Mesenchymal stem cell (in vitro differentiated cells and primary cell): ENCODE results near the gene PTPRN2.

ENCODE experiments used
- DNase-seq: peaks from one replicate; pipeline ENCODE4 v3.0.0-alpha.2; 2013
- H2AFZ ChIP-seq: one replicate; pipeline ENCODE4 v1.6.1; 2013; ENCODE audit warnings: low read depth, mild to moderate bottlenecking, control low read depth, inconsistent platforms, low read length, moderate library complexity
- H2AK5ac ChIP-seq: 2 replicates; pipeline ENCODE4 v1.6.1; 2013; ENCODE audit warnings: low read length, moderate library complexity, mild to moderate bottlenecking, inconsistent platforms; ENCODE audit not compliant: severe bottlenecking
- H2BK120ac ChIP-seq: one replicate; pipeline ENCODE4 v1.6.1; 2013; ENCODE audit warnings: low read depth, mild to moderate bottlenecking, inconsistent platforms, low read length, moderate library complexity
- H2BK12ac ChIP-seq, 2 experiments: one replicate each; pipeline ENCODE4 v1.6.1; 2013; ENCODE audit warnings: inconsistent platforms in 2 of 2, low read length in 2 of 2, mild to moderate bottlenecking in 2 of 2, moderate library complexity in 2 of 2, control low read depth in 1 of 2
- H2BK15ac ChIP-seq: one replicate; pipeline ENCODE4 v1.6.1; 2013; ENCODE audit warnings: mild to moderate bottlenecking, low read depth, inconsistent platforms; ENCODE audit not compliant: poor library complexity, severe bottlenecking
- H2BK5ac ChIP-seq: 2 replicates; pipeline ENCODE4 v1.6.1; 2013; ENCODE audit warnings: low read depth, mild to moderate bottlenecking, low read length, control low read depth, inconsistent platforms; ENCODE audit not compliant: poor library complexity, severe bottlenecking
- H3K14ac ChIP-seq, 2 experiments: one replicate each; pipeline ENCODE4 v1.6.1; 2013; ENCODE audit warnings: inconsistent platforms in 2 of 2, low read length in 2 of 2, control low read depth in 1 of 2, mild to moderate bottlenecking in 1 of 2, moderate library complexity in 1 of 2
- H3K18ac ChIP-seq, 2 experiments: one replicate each; pipeline ENCODE4 v1.6.1; 2013; ENCODE audit warnings: inconsistent platforms in 2 of 2, low read length in 2 of 2, control low read depth in 1 of 2, low read depth in 1 of 2, mild to moderate bottlenecking in 1 of 2
- H3K23ac ChIP-seq, 2 experiments: one replicate each; pipeline ENCODE4 v1.6.1; 2013; ENCODE audit warnings: inconsistent platforms in 2 of 2, low read length in 2 of 2, mild to moderate bottlenecking in 2 of 2, moderate library complexity in 2 of 2, control low read depth in 1 of 2
- H3K27ac ChIP-seq: 2 replicates; pipeline ENCODE4 v1.5.1; 2013; ENCODE audit warnings: mild to moderate bottlenecking, moderate library complexity, low read length, control low read depth, inconsistent platforms; ENCODE audit not compliant: poor library complexity, severe bottlenecking
- H3K27me3 ChIP-seq, 2 experiments: 2 replicates each; pipeline versions ENCODE4 v1.6.1 to v1.7.0; 2013; ENCODE audit warnings: low read length in 2 of 2, mild to moderate bottlenecking in 2 of 2, moderate library complexity in 2 of 2, control low read depth in 1 of 2, inconsistent platforms in 1 of 2; ENCODE audit not compliant: control insufficient read depth in 1 of 2, insufficient read depth in 1 of 2
- H3K36me3 ChIP-seq, 2 experiments: 2 replicates each; pipeline versions ENCODE4 v1.6.1 to v1.7.0; 2013; ENCODE audit warnings: low read length in 2 of 2, control low read depth in 1 of 2, inconsistent platforms in 1 of 2, low read depth in 1 of 2, mild to moderate bottlenecking in 1 of 2; ENCODE audit not compliant: insufficient read depth in 2 of 2, control insufficient read depth in 1 of 2
- H3K4ac ChIP-seq, 2 experiments: one replicate each; pipeline ENCODE4 v1.6.1; 2013; ENCODE audit warnings: inconsistent platforms in 2 of 2, low read length in 2 of 2, mild to moderate bottlenecking in 2 of 2, moderate library complexity in 2 of 2, control low read depth in 1 of 2, low read depth in 1 of 2
- H3K4me1 ChIP-seq: 2 replicates; pipeline ENCODE4 v1.6.1; 2013; ENCODE audit warnings: low read depth, low read length, control low read depth; ENCODE audit not compliant: control insufficient read depth, insufficient read depth
- H3K4me2 ChIP-seq: 2 replicates; pipeline ENCODE4 v1.6.1; 2013; ENCODE audit warnings: low read length, mild to moderate bottlenecking, inconsistent platforms; ENCODE audit not compliant: poor library complexity, severe bottlenecking
- H3K4me3 ChIP-seq, 2 experiments: 2 replicates each; pipeline versions ENCODE4 v1.5.1 to v1.7.0; 2013; ENCODE audit warnings: low read length in 2 of 2, mild to moderate bottlenecking in 2 of 2, control low read depth in 1 of 2, low read depth in 1 of 2; ENCODE audit not compliant: insufficient read depth in 1 of 2
- H3K79me1 ChIP-seq: replicated peaks from 2 replicates; pipeline ENCODE4 v1.6.1; 2013; ENCODE audit warnings: mild to moderate bottlenecking, control low read depth, low read length, inconsistent platforms; ENCODE audit not compliant: poor library complexity, severe bottlenecking
- H3K9ac ChIP-seq: 2 replicates; pipeline ENCODE4 v1.7.0; 2013; ENCODE audit warnings: mild to moderate bottlenecking, low read length, moderate library complexity
- H3K9me3 ChIP-seq: 2 replicates; pipeline ENCODE4 v1.7.0; 2013; ENCODE audit warnings: mild to moderate bottlenecking, low read length; ENCODE audit not compliant: control insufficient read depth
- H4K8ac ChIP-seq: one replicate; pipeline ENCODE4 v1.6.1; 2013; ENCODE audit warnings: inconsistent platforms, mild to moderate bottlenecking, low read length, moderate library complexity
- H4K91ac ChIP-seq: one replicate; pipeline ENCODE4 v1.6.1; 2013; ENCODE audit warnings: mild to moderate bottlenecking, low read length, inconsistent platforms
- WGBS: methylation state at CpG from one replicate; pipeline ENCODE4 v1.1.7; 2013; ENCODE audit warnings: mixed read lengths; 5-methylcytosine and 5-hydroxymethylcytosine counted together

The PTPRN2 gene

DNA sequence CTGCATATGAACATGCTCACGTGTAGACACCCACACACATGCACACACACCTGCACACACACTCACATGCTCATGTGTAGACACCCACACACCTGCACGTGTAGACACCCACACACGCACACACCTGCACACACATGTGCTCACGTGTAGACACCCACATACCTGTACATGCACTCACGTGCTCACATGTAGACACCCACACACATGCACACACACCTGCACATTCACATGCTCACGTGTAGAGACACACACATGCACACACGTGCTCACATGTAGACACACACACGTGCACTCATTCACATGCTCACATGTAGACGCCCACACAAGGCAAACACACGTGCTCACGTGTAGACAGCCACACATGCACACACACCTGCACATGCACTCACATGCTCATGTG lies 275.8 kb downstream of the PTPRN2 start:
- no peaks in the 10 kb centered on the region for H3K79me1 ChIP-seq
- H3K27me3 ChIP-seq, result no peaks in the 10 kb centered on the region
- peaks cover 31% of the 10 kb centered on the region for H3K9me3 ChIP-seq
- no peak overlapping the region for H3K4ac ChIP-seq
- H3K9ac ChIP-seq, result no peak overlapping the region
- H4K91ac ChIP-seq, result no peak overlapping the region
- H2BK120ac ChIP-seq, result no peak overlapping the region
- H3K36me3 ChIP-seq, result no peaks in the 10 kb centered on the region
- H3K23ac ChIP-seq, result no peak overlapping the region
- H3K18ac ChIP-seq, result no peak overlapping the region
- H3K4me2 ChIP-seq, result no peak overlapping the region
- no peak for DNase-seq
- H4K8ac ChIP-seq, result no peak overlapping the region
- no peaks in the 10 kb centered on the region for H3K4me1 ChIP-seq
- no peak overlapping the region for H2BK12ac ChIP-seq
- H2BK5ac ChIP-seq, result no peak overlapping the region
- H3K27ac ChIP-seq, result no peak overlapping the region
- 65% methylated on average over 11 of the region's 11 CpGs for WGBS
- no peak overlapping the region for H3K14ac ChIP-seq
- H2AK5ac ChIP-seq, result no peak overlapping the region
- no peak overlapping the region for H3K4me3 ChIP-seq
- no peak overlapping the region for H2BK15ac ChIP-seq
- H2AFZ ChIP-seq, result no peak overlapping the region

DNA sequence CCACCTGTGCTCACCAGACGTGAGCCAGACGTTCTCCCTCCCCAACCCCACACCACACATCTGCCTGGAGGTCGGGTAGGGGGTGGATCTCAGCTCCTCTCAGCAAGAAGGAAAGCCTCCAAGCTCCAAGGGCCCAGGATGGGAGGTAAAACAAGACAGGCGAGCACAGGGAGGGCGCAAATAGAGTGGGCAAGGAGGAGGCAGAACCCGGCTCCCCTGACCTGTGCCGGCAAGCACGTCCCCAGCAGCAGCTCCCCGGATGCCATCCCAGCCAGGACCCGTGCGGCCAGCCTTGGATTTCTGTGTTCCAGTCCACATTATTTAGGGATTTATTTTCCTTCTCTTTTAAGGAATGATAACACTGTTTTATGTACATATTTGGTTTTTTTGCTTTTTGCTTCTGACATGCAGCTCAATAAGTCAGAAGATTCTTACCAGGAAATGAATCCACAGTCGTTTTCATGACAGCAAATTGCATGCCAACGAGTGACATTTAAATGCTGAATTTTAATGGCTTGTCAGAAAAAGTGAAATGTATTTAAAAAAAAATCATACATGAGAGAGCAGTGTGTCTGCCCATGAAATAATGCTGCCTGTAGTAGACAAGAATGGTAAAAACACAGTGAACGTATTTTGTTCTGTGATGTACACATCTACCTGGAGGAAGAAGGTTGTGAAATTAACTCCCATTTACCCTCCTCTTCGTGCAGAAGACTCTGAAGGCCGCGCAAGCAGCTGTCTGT lies 276.5 kb downstream of the PTPRN2 start:
- no peak overlapping the region for H3K14ac ChIP-seq
- no peak overlapping the region for H3K9ac ChIP-seq
- H3K4me1 ChIP-seq, result no peaks in the 10 kb centered on the region
- no peak overlapping the region for H3K4me2 ChIP-seq
- no peak overlapping the region for H2BK12ac ChIP-seq
- H2AFZ ChIP-seq, result no peak overlapping the region
- no peaks in the 10 kb centered on the region for H3K79me1 ChIP-seq
- no peak overlapping the region for H2BK120ac ChIP-seq
- no peak overlapping the region for H4K8ac ChIP-seq
- no peak overlapping the region for H2BK15ac ChIP-seq
- no peak for DNase-seq
- no peak overlapping the region for H3K23ac ChIP-seq
- no peaks in the 10 kb centered on the region for H3K36me3 ChIP-seq
- H2AK5ac ChIP-seq, result no peak overlapping the region
- H3K27ac ChIP-seq, result no peak overlapping the region
- H2BK5ac ChIP-seq, result no peak overlapping the region
- H3K4me3 ChIP-seq, result no peak overlapping the region
- H4K91ac ChIP-seq, result no peak overlapping the region
- H3K27me3 ChIP-seq, result no peaks in the 10 kb centered on the region
- H3K9me3 ChIP-seq, result peaks cover 36% of the 10 kb centered on the region
- H3K18ac ChIP-seq, result no peak overlapping the region
- no peak overlapping the region for H3K4ac ChIP-seq
- 74% methylated on average over 15 of the region's 17 CpGs for WGBS

DNA sequence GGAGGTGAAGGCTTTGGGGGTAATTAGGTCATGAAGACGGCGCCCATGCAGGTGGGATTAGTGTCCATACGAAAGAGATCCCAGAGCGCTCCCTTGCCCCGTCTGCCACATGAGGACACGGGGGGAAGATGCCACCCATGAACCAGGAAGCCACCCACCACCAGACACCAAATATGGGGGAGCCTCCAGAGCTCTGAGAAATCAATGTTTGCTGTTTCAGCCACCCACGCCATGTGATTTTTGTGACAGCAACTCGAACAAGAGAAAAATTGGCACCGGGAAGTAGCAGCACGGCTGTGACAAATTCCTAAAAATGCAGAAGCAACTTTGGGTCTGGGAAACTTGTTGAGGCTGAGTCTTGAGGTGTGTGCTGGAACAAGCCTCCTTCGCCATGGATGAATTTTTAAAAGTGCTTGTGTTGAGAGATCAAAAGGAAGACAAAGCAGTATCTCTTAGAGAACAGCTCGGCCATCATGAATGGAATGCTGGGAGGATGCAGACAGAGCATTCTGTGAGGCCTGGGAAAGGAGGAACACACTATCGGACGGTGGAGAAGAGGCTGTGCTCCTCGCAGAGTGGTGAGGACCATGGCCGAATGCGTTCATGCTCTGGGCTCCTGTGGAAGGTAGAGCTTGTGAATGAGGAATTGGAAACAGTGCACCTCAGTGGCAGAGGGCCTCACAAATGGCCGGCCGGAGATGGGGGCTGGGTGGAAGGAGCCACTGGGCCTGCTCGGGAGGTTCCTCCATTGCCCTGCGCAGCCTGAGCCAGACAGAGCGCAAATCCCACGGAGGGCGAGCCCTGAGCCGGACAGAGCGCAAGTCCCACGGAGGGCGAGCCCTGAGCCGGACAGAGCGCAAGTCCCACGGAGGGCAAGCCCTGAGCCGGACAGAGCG lies 277.5 kb downstream of the PTPRN2 start:
- no peaks in the 10 kb centered on the region for H3K79me1 ChIP-seq
- H2BK120ac ChIP-seq, result no peak overlapping the region
- H3K36me3 ChIP-seq, result no peaks in the 10 kb centered on the region
- no peak overlapping the region for H3K14ac ChIP-seq
- no peak overlapping the region for H3K18ac ChIP-seq
- no peak overlapping the region for H3K4me2 ChIP-seq
- no peaks in the 10 kb centered on the region for H3K27me3 ChIP-seq
- H2AK5ac ChIP-seq, result no peak overlapping the region
- H2AFZ ChIP-seq, result no peak overlapping the region
- no peaks in the 10 kb centered on the region for H3K4me1 ChIP-seq
- H4K91ac ChIP-seq, result no peak overlapping the region
- H4K8ac ChIP-seq, result no peak overlapping the region
- no peak overlapping the region for H3K4me3 ChIP-seq
- no peak overlapping the region for H3K27ac ChIP-seq
- 76% methylated on average over 17 of the region's 33 CpGs for WGBS
- no peak overlapping the region for H2BK5ac ChIP-seq
- no peak overlapping the region for H3K23ac ChIP-seq
- H3K9me3 ChIP-seq, result peaks cover 37% of the 10 kb centered on the region
- no peak for DNase-seq
- H3K4ac ChIP-seq, result no peak overlapping the region
- H2BK15ac ChIP-seq, result no peak overlapping the region
- no peak overlapping the region for H3K9ac ChIP-seq
- no peak overlapping the region for H2BK12ac ChIP-seq

DNA sequence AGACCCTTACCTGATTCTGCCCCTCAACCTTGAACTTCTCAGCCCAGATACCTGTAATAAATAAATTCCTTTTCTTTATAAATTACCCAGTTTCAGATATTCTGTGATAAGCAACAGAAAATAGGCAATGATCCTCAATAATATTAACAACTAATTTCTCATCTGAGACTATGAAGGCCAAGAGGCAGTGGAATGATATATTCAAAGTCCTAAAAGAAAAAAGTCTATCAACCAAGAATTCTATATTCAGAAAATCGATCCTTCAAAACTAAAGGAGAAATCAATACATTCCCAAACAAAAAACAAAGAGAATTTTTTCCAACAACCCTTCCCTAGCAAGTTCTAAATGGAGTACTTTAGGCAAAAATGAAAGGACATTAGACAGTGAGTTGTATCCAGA lies 279.6 kb downstream of the PTPRN2 start:
- Histone ChIP-seq H3K4me1 (no peaks in the 10 kb centered on the region), H3K4me3 (no peak overlapping the region), H3K9me3 (peaks cover 37% of the 10 kb centered on the region), H3K79me1 (no peaks in the 10 kb centered on the region), H2BK12ac (no peak overlapping the region), H2BK120ac (no peak overlapping the region), H3K14ac (no peak overlapping the region), H3K4ac (no peak overlapping the region), H3K36me3 (no peaks in the 10 kb centered on the region), H3K27me3 (no peaks in the 10 kb centered on the region), H2BK5ac (no peak overlapping the region), H3K18ac (no peak overlapping the region), H3K27ac (no peak overlapping the region), H2AFZ (no peak overlapping the region), H3K9ac (no peak overlapping the region), H3K23ac (no peak overlapping the region), H4K8ac (no peak overlapping the region), H2BK15ac (no peak overlapping the region), H4K91ac (no peak overlapping the region), H3K4me2 (no peak overlapping the region), H2AK5ac (no peak overlapping the region)
- WGBS, result no CpG with 5 or more reads among the region's 1 CpG
- DNase-seq, result no peak
